Naive B cell (primary cell): ENCODE measurements around the gene FAM216B. TPM values are rescaled to one million over a fixed set of nuclear protein-coding genes. Genes with fewer than 3 reads are reported as not detected.
"Not testable (repeated sequence)": the region's sequence is repeated elsewhere in the genome, so short reads cannot be mapped to it uniquely, and the experiment has no call there.

ENCODE experiments used
- ATAC-seq, 2 donors: fragments of 150-1000 bp; cut with Tn5 transposase; 2 replicates each; pipeline ENCODE4 v1.10.0; 2021; ENCODE audit warnings: low read depth in 2 of 2, mild to moderate bottlenecking in 2 of 2, moderate library complexity in 2 of 2
- DNase-seq: peaks from one replicate; pipeline ENCODE4 v3.0.0; 2022
- H3K27ac Mint-ChIP-seq, 6 donors: one replicate each; pipeline ENCODE4 v1.8.0; 2020 to 2022; ENCODE audit warnings: mild to moderate bottlenecking in 6 of 6, mixed read lengths in 6 of 6, moderate library complexity in 5 of 6, inconsistent platforms in 2 of 6
- H3K27me3 Mint-ChIP-seq, 3 donors: one replicate each; pipeline ENCODE4 v1.8.0; 2021 to 2022; ENCODE audit warnings: mixed read lengths in 3 of 3, mild to moderate bottlenecking in 1 of 3
- H3K36me3 Mint-ChIP-seq, 2 donors: one replicate each; pipeline ENCODE4 v1.8.0; 2020 to 2022; ENCODE audit warnings: mixed read lengths in 2 of 2, inconsistent platforms in 1 of 2, mild to moderate bottlenecking in 1 of 2
- H3K4me1 Mint-ChIP-seq, 3 donors: one replicate each; pipeline ENCODE4 v1.8.0; 2020 to 2022; ENCODE audit warnings: mixed read lengths in 3 of 3, inconsistent platforms in 1 of 3, mild to moderate bottlenecking in 1 of 3, moderate library complexity in 1 of 3
- H3K4me3 Mint-ChIP-seq, 8 donors: one replicate each; pipeline ENCODE4 v1.8.0; 2020 to 2022; ENCODE audit warnings: mild to moderate bottlenecking in 8 of 8, mixed read lengths in 8 of 8, moderate library complexity in 8 of 8, inconsistent platforms in 2 of 8
- H3K9me3 Mint-ChIP-seq, 7 donors: one replicate each; pipeline ENCODE4 v1.8.0; 2020 to 2022; ENCODE audit warnings: mixed read lengths in 7 of 7, mild to moderate bottlenecking in 5 of 7, inconsistent platforms in 2 of 7, moderate library complexity in 1 of 7
- polyA plus RNA-seq, 6 donors: library from polyadenylated mRNA; unstranded; fragments of 300-500 nt; fragmentation: Illumina TruSeq; gene quantifications; one replicate each; pipeline ENCODE4 v1.2.3, GENCODE V29; 2021; ENCODE audit warnings: low read depth in 6 of 6

The FAM216B gene
- polyA plus RNA-seq, 6 donors from 2014 or later: not detected

DNA sequence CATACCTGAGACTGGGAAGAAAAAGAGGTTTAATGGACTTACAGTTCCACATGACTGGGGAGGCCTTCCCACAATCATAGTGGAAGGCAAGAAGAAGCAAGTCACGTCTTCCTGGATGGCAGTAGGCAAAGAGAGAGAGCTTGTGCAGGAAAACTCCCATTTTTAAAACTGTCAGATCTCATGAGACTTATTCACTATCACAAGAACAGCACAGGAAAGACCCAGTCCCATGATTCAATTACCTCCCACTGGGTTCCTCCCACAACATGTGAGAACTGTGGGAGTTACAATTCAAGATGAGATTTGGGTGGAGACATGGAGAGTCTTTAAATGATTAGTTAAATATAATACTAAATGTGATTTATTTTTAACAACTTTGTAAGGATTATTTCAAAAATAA is 38.3 kb downstream of the FAM216B start:
- Mint-ChIP-seq H3K27me3 (peaks cover 0 to 17% (median 4%) of the 10 kb centered on the region in 3 donors), H3K9me3 (peaks cover 0 to 15% (median 7%) of the 10 kb centered on the region in 7 donors)
- not testable (repeated sequence) for DNase-seq, ATAC-seq, H3K4me3 Mint-ChIP-seq, H3K4me1 Mint-ChIP-seq, H3K27ac Mint-ChIP-seq, H3K36me3 Mint-ChIP-seq

DNA sequence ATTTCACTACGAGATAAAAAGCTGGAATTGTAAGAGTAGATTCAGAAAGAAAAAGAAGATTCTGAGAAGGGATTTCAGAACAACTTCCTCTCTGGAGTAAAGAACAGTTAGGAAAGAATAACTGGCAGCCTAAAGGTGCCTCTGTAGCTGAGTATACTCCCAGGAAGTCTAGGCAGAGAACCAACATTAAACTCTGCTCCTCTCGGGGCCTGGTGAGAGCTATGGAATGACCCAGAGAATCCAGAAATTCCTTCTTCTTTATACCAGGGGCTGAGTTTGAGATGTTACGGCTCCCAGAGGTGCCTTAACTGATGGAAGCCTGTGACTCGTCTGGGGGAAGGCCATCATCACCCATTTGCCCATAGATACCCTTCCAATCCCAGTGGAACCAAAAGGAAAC is 39.1 kb downstream of the FAM216B start:
- Mint-ChIP-seq H3K4me1 (no peaks in the 10 kb centered on the region), H3K4me3 (no peak overlapping the region), H3K27ac (no peak overlapping the region), H3K27me3 (peaks cover 0 to 17% (median 4%) of the 10 kb centered on the region in 3 donors), H3K9me3 (peaks cover 0 to 15% (median 7%) of the 10 kb centered on the region in 7 donors), H3K36me3 (peaks cover 0 to 7% of the 10 kb centered on the region in 2 donors)
- ATAC-seq (no peak), DNase-seq (no peak)

DNA sequence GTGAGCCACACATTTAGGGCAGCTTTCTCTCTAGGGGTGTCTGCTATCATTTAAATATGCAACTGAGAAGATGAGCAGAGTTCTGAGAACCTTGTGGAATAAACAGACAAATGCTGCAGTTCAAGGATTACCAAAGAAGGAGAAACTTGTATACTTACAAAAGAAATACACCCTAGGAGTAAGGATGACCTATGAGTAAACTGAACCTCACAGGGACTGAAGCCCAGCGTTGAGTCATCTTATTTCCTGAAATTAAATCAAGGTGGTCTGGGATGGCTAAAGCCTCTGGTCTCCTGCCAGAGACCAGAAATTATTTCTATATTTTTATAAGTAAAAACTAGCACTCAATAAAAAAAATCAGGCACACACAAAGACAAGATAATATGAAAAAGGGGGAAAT is 40.1 kb downstream of the FAM216B start:
- no peak for ATAC-seq
- no peak for DNase-seq
- Mint-ChIP-seq H3K36me3 (peaks cover 0 to 7% of the 10 kb centered on the region in 2 donors), H3K9me3 (peaks cover 0 to 15% (median 7%) of the 10 kb centered on the region in 7 donors), H3K27me3 (peaks cover 0 to 10% (median 4%) of the 10 kb centered on the region in 3 donors), H3K4me3 (no peak overlapping the region), H3K27ac (no peak overlapping the region), H3K4me1 (no peaks in the 10 kb centered on the region)

DNA sequence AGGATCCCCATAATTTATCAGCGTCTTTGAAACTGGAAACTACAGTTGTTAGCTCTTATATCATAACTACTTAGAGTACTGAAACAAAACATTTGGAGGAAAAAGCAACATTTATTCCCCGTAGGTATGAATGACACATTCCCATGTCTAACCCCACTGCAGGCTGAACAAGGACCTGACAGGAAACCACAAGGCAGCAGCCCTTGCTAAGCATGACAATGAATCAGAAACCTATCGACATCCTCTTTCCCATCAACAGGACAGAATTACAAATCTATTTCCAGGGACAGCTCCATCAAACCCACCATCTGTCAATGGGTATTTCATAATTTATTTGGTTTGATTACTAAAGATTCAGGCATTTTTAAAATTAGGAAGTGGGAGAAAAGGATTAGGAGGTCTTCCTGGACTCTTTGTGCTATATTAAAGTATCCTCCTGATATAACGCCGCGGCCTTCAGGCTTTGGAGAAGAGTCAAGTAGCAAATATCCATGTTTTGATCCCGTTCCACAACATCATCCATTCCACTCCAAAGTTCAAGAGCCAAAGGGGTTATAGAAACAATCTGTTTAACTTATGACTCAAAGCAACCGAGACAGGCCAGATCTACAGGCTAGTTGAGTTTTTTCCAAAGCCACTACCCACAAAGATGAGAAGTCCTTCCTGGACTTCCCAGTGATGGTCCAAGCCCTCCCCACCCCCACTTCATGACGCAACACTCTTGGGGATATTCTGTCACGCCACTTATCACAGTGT is 51.1 kb downstream of the FAM216B start:
- no peak for ATAC-seq
- Mint-ChIP-seq H3K36me3 (no peaks in the 10 kb centered on the region), H3K4me1 (no peaks in the 10 kb centered on the region), H3K27me3 (peaks cover 0 to 10% (median 0%) of the 10 kb centered on the region in 3 donors), H3K27ac (no peak overlapping the region), H3K9me3 (no peaks in the 10 kb centered on the region), H3K4me3 (no peak overlapping the region)
- DNase-seq: no peak

DNA sequence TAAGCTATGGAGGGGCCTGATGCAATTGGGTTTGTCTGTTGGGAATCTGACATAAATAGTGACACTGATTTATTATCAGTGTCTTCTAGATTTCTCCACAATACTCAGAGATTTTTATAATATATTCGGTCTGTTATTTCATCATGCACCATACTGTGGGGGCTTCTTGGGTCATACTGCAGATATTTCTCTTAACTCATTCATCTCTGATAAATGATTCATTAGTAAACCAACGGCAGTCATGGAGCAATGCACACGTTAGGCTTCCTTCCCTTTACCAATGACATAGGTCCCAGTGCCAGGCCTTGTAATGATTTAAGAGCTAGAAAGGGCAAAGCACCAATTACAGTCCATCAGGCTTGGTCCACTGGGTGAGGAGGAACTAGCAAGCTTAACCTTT is 53.6 kb downstream of the FAM216B start:
- Mint-ChIP-seq H3K9me3 (no peaks in the 10 kb centered on the region), H3K4me3 (no peak overlapping the region), H3K27ac (no peak overlapping the region), H3K27me3 (peaks cover 0 to 10% (median 0%) of the 10 kb centered on the region in 3 donors), H3K36me3 (no peaks in the 10 kb centered on the region), H3K4me1 (no peaks in the 10 kb centered on the region)
- no peak for DNase-seq
- no peak for ATAC-seq

DNA sequence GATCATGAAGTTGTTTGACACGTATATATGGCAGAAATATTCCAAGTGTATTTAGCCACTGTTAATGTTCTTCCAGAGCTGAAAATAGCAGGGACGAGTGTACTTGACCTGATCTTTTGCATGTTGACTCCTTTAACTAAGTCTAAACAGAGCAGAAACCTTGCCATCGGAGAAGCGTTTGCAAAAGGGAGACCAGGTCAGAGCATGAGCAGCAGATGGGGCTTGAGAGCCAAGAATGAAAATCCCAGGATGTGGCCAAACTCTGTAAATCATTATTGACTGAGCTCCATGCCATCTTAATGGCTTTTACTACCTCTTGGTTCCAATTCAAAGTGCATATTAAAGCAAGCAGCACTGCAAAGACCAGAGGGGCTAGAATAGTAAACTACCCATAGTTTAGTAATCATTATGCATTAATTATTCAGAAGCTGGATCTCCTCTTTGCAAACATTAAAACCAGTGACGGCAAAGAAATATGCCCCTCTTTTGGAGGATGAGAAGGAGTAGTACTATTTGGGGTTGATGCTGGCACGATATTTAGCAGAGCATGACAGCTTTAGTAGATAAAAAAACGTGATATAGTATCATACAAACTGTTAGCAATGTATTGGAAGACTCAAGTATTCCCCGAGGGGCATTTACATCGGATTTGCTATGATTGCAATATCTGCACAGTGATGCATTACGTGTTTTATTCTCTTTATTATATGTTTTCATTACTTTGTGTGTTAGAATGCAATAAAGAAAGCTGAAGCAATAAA is 55.7 kb downstream of the FAM216B start:
- Mint-ChIP-seq H3K9me3 (no peaks in the 10 kb centered on the region), H3K4me3 (no peak overlapping the region), H3K36me3 (no peaks in the 10 kb centered on the region), H3K27me3 (no peaks in the 10 kb centered on the region), H3K27ac (no peak overlapping the region), H3K4me1 (no peaks in the 10 kb centered on the region)
- ATAC-seq: no peak
- no peak for DNase-seq

Other genes starting within 250 kb of the FAM216B start
- gene TNFSF11, start 207.4 kb upstream of the FAM216B start, polyA plus RNA-seq: not detected
- 10 to 100 TPM; 13.5 to 58.6 (median 26.4) TPM for gene EPSTI1, start 210.7 kb downstream of the FAM216B start, polyA plus RNA-seq
- gene DNAJC15, start 242.0 kb downstream of the FAM216B start, polyA plus RNA-seq: 10 to 100 TPM; 17.0 to 46.1 (median 32.9) TPM